Astrocyte of the hippocampus (primary cell): ENCODE measurements around the gene GIMD1.
"Not testable (repeated sequence)": the region's sequence is repeated elsewhere in the genome, so short reads cannot be mapped to it uniquely, and the experiment has no call there.

ENCODE experiments used
- DNase-seq: peaks from one replicate; pipeline ENCODE4 v3.0.0; 2011; ENCODE audit warnings: low read depth, low spot score

The GIMD1 gene

GRCh38 chr4:106351016-106351415 lies 17.6 kb downstream of the GIMD1 start:
- no peak for DNase-seq

- DNase-seq = no peak
These were observed 21.4 kb downstream of the GIMD1 start for GRCh38 chr4:106347167-106347566.

- peak; percentile 51 for DNase-seq
These were observed 24.0 kb downstream of the GIMD1 start for GRCh38 chr4:106344647-106344970.

GRCh38 chr4:106343865-106344646 lies 24.5 kb downstream of the GIMD1 start:
- DNase-seq = no peak

- DNase-seq = no peak
These were observed 27.8 kb downstream of the GIMD1 start for GRCh38 chr4:106340774-106341173.

GRCh38 chr4:106339431-106339830 lies 29.1 kb downstream of the GIMD1 start:
- no peak for DNase-seq

GRCh38 chr4:106338671-106339070 lies 29.9 kb downstream of the GIMD1 start:
- DNase-seq = no peak

- DNase-seq = no peak
These were observed 30.7 kb downstream of the GIMD1 start for GRCh38 chr4:106337916-106338315.

- DNase-seq = no peak
These were observed 32.0 kb downstream of the GIMD1 start for GRCh38 chr4:106336618-106337017.

GRCh38 chr4:106334741-106335470 lies 33.7 kb downstream of the GIMD1 start:
- DNase-seq = no peak

- DNase-seq = no peak
These were observed 35.4 kb downstream of the GIMD1 start for GRCh38 chr4:106333186-106333585.

- peak; percentile 60 for DNase-seq
These were observed 39.4 kb downstream of the GIMD1 start for GRCh38 chr4:106329041-106329618.

- DNase-seq = no peak
These were observed 42.8 kb downstream of the GIMD1 start for GRCh38 chr4:106325800-106326199.

GRCh38 chr4:106323119-106323518 lies 45.5 kb downstream of the GIMD1 start:
- no peak for DNase-seq

- DNase-seq = not testable (repeated sequence)
These were observed 46.8 kb downstream of the GIMD1 start for GRCh38 chr4:106321814-106322213.

- not testable (repeated sequence) for DNase-seq
These were observed 47.4 kb downstream of the GIMD1 start for GRCh38 chr4:106321168-106321567.

- DNase-seq = no peak
These were observed 48.3 kb downstream of the GIMD1 start for GRCh38 chr4:106320235-106320634.

- no peak for DNase-seq
These were observed 50.1 kb downstream of the GIMD1 start for GRCh38 chr4:106318511-106318910.

GRCh38 chr4:106317815-106318214 lies 50.8 kb downstream of the GIMD1 start:
- no peak for DNase-seq

GRCh38 chr4:106316773-106317409 lies 51.7 kb downstream of the GIMD1 start:
- no peak for DNase-seq

- DNase-seq = peak; percentile 95
These were observed 52.4 kb downstream of the GIMD1 start, which contains the start of the genes AIMP1 and TBCK for GRCh38 chr4:106315968-106316772. Gene AIMP1 (plus strand): TSS chr4:106316550. CDS start chr4:106325010, 8,460 bp downstream. Gene TBCK (minus strand): TSS chr4:106316209. CDS start chr4:106308960, 7,249 bp downstream.
